A549 treated with AZD9567 at 1 μM for 4 hours (cell line): ENCODE data around the gene PLEKHH1. TPM values are rescaled to one million over a fixed set of nuclear protein-coding genes. Genes with fewer than 3 reads are reported as not detected.

Source experiments
- total RNA-seq: library from RNA; stranded (reverse); fragments of 200-300 nt; extraction: Qiagen RNA extraction; gene quantifications from 5 replicates; pipeline ENCODE4 v1.2.3, GENCODE V29; 2022; ENCODE audit not compliant: insufficient read depth

Gene PLEKHH1
- total RNA-seq, result 3.3 to 4.3 TPM (median 3.6 TPM) in 5 replicates

DNA sequence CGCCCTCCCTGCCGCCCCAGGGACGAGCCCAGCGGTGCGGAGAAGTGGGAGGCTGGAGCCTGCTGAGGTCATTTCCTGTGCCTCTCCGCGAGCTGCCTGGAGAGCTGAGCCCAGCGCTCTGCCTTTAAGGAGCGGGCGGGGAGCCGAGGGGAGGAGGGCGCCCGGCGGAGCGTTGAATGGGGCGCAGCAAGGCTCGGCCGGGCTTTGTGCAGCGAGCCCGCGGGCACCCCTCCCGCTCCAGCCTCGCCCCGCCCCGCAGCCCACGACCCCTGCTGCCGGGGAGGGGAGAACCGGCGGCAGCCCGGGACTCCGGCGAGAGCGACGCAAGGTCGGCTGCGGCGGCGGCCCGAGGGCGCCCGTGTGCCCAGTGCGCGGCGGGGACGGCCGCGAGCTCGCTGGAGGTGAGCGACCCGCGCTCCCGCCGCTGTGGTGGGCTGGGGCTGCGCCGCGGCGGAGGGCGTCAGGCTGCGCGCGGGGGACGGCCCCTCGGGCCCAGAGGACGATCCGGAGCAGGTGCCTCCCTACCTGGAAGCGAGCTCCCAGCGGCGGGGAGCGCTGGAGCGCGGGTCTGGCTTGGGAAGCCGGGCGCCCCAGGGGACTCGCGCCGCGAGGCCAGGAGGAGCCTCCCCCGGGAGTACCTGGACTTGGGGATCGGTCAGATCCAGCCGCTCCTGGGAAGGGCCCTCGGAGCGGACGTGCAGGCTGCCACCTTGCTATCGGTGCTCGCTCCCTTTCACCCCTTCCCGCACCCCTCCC is at the start of gene PLEKHH1:
Gene PLEKHH1, plus strand, starts transcription at position 293 of the 756 bp plus-strand sequence. CDS start 8,578 bp downstream, outside the sequence.

DNA sequence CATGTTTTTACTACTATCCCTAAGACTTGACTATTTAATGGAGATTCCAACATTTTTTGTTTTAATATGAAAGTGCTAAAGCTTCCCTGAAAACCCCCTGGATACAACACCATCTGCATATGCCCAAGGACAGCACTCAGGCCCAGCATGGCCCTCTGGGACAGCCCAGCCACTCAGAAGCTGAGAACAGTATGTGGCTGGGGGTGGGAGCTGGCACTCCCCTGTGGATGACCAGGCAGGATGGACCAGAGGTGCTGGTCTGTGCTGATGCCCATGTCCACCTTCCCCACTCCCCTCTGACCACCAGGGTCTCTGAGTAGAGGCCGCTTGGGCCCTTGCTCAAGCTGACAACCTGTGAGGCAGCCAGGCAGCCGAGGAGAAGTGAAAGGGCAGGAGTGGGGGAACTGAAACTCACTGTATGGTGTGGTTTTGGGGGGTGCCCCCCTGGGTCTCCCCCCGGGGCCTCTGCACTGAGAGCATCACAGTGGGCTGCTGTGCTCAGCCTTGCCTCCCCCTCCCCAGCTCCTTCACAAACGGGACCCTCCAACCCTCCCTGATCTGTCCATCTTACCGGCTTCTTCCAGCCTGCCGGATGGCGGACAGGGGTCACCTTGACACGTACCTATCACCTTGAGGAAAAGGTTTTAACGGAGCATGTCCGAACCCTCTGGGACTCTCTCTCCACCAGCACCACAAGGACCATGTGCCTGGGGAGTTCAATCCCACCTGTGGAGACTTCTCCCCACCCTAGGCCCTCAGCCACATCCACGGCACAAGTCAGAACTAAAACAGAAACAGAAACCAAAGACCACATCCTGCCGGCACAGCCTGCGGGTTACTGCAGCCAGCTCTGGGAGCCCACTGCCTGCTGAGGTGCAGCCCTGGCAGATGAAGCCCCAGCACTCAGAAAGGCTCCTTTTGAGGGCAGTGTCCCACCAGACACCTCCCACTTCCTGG is 44.9 kb upstream of the PLEKHH1 start, which contains the start of gene TMEM229B:
Gene TMEM229B, minus strand, starts transcription at position 785 of the 957 bp plus-strand sequence. CDS start 14,798 bp downstream, outside the sequence.

DNA sequence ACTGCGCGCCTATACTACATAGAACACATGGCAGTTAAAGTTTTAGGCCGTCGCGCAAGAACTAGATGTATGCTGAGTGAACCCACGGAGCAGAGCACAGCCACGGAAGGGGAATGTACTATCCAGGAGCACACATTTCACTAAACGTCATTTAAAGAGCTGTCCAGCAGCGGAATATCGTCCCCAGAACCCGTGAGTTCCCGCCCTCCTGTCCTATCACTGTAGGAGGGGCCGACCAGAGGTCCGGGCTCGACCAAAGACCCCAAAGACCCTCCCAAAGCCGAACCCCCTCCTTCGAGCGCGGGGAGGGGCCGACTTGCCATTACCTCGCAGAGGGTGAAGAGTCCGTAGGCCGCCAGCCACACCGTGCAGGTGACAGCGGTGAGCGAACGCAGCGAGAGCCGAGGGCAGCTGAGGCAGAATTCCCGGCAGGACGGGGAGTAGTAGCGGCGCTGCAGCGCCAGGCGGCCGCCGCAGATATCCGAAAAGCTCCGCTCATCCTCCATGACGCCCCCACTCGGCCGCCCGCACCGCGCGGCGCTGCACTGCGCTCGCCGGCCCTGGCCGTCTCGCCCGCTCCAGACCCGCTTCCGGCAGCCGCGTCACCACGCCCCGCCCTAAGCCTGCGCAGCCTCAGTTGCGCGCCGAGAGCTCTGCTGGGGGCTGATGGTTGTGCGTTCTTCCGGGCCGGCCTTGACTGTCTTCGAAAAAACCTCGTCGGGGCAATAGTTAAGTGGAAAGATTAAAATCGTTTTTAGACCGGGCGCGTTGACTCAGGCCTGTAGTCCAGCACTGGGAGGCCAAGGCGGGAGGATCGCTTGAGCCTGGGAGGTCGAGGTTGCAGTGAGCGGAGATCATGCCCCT is 66.8 kb downstream of the PLEKHH1 start, which contains the start of gene PIGH:
Gene PIGH, minus strand, starts transcription at position 571 of the 864 bp plus-strand sequence. Its CDS starts 65 bp downstream, at position 506.

DNA sequence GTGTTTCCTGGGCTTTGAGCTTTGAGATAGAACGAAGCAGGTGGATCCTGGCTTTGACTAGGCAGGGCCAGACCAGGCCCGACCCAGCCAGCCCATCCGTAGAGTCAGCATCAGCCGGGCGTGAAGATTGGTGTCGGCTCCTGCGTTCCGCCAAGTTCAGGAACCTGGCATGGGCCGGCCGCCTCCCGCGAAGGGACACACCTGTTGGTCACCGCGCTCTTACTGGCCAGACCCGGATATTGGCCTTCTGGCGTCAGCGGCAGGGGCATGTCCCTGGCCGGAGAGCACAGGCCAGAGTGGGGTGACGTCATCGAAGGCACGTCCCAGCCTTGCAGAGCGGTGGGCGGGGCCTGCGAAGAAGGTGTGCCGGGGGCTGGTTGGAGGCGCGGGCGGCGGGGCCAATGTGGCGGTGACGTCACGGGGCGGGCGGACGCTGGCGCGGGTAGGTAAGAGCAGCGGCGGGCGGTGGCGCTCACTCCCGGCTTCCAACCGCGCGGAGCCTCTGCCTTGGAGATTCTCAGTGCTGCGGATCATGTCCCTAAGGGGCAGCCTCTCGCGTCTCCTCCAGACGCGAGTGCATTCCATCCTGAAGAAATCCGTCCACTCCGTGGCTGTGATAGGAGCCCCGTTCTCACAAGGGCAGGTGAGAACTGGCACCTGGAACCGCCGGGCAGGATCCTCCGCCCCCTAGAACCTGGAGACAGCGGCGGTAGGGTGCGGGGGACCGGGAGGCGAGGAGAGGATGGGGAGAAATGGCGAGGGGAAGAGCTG is 86.5 kb downstream of the PLEKHH1 start, which contains the start of gene ARG2:
Gene ARG2, plus strand, starts transcription at position 475 of the 771 bp plus-strand sequence. Its CDS starts 58 bp downstream, at position 533.

Other genes with a start within 250 kb of the PLEKHH1 start
- gene ATP6V1D, start 173.5 kb upstream of the PLEKHH1 start, total RNA-seq, result 61.5 to 75.1 TPM (median 70.3 TPM) in 5 replicates
- gene EIF2S1, start 173.0 kb upstream of the PLEKHH1 start, total RNA-seq, result 216 to 491 TPM (median 232 TPM) in 5 replicates
- gene PLEK2, start 121.1 kb upstream of the PLEKHH1 start, total RNA-seq, result 13.6 to 18.0 TPM (median 16.2 TPM) in 5 replicates
- gene TMEM229B, start 44.6 kb upstream of the PLEKHH1 start, total RNA-seq, result 0.14 to 0.22 TPM (median 0.17 TPM) in 4 of 5 replicates, not detected in the other
- 17.5 to 23.3 TPM (median 23.0 TPM) in 5 replicates for gene PIGH, start 67.0 kb downstream of the PLEKHH1 start, total RNA-seq
- gene ARG2, start 86.6 kb downstream of the PLEKHH1 start, total RNA-seq, result 1.4 to 3.9 TPM (median 2.2 TPM) in 5 replicates
- 71.8 to 90.6 TPM (median 89.2 TPM) in 5 replicates for gene VTI1B, start 141.3 kb downstream of the PLEKHH1 start, total RNA-seq
- gene RDH11, start 162.5 kb downstream of the PLEKHH1 start, total RNA-seq, result 55.9 to 60.6 TPM (median 59.2 TPM) in 5 replicates
- gene RDH12, start 168.6 kb downstream of the PLEKHH1 start, total RNA-seq, result 0.06 TPM in 1 of 5 replicates, not detected in the others